ENCODE results near the gene TSGA10IP. TPM values are rescaled to one million over a fixed set of nuclear protein-coding genes. Genes with fewer than 3 reads are reported as not detected.

TSGA10IP gene
- total RNA-seq, 2 donors from 2014 or later = not detected

DNA sequence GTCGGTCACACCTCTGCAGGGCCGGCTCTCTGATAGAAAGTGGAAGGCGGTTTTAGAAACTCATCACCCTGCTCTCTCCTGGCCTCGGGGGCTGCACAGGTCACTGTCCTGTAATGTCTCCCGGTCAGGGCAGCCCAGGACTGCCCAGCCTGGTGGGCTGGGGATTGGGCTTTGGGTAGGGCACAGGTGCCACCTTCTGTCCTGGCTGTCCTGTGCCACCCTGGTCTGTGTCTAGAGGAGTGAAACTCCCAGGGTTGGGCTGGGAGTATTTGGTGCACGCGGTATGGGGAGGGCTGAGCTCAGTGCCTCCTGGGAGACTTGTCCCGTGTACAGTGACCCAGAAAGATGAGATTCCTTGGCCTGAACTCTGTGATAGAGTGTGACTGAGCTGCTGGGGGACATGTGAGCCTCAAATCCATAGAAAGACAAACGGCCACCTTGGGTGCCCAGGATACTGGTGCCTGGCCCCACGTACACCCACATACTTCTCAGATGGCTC, 34.0 kb downstream of the TSGA10IP start:
- Mint-ChIP-seq H3K4me1 (ENCODE audit: low read depth in 2 of 2) (peaks cover 12 to 15% of the 10 kb centered on the region in 2 donors), H3K27me3 (no peaks in the 10 kb centered on the region), H3K9me3 (no peaks in the 10 kb centered on the region), H3K4me3 (no peak overlapping the region), H3K36me3 (no peaks in the 10 kb centered on the region), H3K27ac (no peak overlapping the region)
- ATAC-seq (no peak), DNase-seq (ENCODE audit: low spot score) (no peak)

DNA sequence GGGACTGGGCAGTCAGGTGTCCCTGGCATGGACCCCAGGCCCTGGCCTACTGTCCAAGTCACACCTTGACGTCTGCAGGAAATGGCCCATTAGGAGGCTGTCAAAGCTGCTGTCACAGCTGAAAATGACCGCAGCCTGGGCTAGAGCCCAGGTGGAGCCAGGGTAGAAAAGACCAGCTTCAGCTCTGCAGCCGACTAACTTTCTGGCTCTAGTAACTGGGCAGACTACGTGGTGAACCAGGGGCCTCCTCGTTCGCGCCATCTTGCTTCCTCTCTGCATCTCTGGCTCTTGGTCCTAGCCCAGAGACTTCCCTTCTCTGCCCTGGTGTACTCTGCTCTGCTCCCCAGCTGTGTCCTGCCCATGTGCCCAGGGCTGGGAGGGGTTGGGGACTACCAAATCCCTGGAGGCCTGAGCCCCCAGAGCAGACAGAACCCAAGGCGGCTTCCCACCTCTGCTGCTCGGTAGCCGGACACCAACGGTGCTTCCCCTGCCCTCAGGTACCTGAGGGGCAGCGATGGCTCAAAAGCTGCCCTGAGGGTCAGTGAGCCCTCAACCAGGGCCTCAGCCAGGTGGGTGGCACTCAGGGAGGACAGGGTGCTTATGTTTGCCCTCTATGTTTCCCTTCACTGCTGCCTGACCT, 35.9 kb downstream of the TSGA10IP start:
- DNase-seq (ENCODE audit: low spot score) = no peak
- Mint-ChIP-seq H3K9me3 (no peaks in the 10 kb centered on the region), H3K27ac (no peak overlapping the region), H3K4me1 (ENCODE audit: low read depth in 2 of 2) (peaks cover 5 to 7% of the 10 kb centered on the region in 2 donors), H3K4me3 (no peak overlapping the region), H3K36me3 (no peaks in the 10 kb centered on the region), H3K27me3 (no peaks in the 10 kb centered on the region)
- no peak for ATAC-seq

DNA sequence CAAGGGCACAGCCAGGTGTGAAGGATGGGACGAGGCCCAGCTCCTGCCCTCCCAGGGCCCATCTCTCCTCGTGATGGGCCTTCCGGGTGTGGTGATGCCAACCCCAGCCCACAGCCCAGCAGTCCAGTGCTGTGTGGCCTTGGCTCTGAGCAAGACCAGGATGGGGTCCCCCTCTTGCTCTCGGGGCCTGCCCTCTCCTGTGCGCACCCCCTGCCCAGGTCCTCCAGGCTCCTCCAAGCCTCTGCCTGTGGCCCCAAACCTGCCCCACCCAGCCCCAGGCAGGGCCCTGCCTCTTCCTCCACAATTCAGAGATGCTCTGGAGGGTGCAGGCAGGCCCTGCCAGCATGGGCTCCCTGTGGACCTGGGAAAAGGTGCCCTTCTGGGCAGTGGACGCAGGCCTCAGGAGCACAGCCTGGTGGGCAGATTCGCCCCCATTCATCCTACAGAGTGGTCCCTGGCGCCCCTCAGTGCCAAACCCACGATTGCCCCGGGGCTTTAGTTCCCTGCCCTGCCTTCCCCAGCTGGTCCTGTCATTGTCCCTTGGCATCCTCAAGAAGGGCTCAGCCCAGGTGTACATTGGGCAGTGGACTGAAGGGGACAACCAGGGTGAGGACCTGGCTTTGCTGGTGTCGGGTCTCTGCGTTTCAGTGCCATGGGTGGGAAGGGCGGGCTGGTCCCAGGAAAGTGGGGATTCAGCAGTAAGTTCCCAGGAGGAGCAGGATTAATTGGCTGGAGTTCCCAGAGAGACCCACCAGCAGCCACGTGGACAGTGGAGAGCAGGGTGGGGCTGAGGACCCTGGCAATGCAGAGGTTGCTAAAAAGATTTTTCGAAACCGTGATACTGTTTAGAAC, 36.9 kb downstream of the TSGA10IP start:
- Mint-ChIP-seq H3K36me3 (no peaks in the 10 kb centered on the region), H3K27ac (no peak overlapping the region), H3K4me3 (no peak overlapping the region), H3K4me1 (ENCODE audit: low read depth in 2 of 2) (no peaks in the 10 kb centered on the region), H3K9me3 (no peaks in the 10 kb centered on the region), H3K27me3 (no peaks in the 10 kb centered on the region)
- DNase-seq (ENCODE audit: low spot score) (no peak), ATAC-seq (peak in 1 of 2 donors; percentile 34)

- no peaks in the 10 kb centered on the region for H3K9me3 Mint-ChIP-seq
- no peaks in the 10 kb centered on the region for H3K4me1 Mint-ChIP-seq (ENCODE audit: low read depth in 2 of 2)
- no peak for DNase-seq (ENCODE audit: low spot score)
- H3K27me3 Mint-ChIP-seq = no peaks in the 10 kb centered on the region
- no peaks in the 10 kb centered on the region for H3K36me3 Mint-ChIP-seq
- no peak overlapping the region for H3K27ac Mint-ChIP-seq
- ATAC-seq = no peak
- no peak overlapping the region for H3K4me3 Mint-ChIP-seq
Observed at GRCh38 chr11:65982824-65983588, 37.7 kb downstream of the TSGA10IP start.

- no peaks in the 10 kb centered on the region for H3K4me1 Mint-ChIP-seq (ENCODE audit: low read depth in 2 of 2)
- ATAC-seq = no peak
- H3K9me3 Mint-ChIP-seq = no peaks in the 10 kb centered on the region
Observed at GRCh38 chr11:65983589-65983987, 38.3 kb downstream of the TSGA10IP start.

GRCh38 chr11:65987336-65987735, 42.1 kb downstream of the TSGA10IP start:
- no peak for DNase-seq (ENCODE audit: low spot score)
- Mint-ChIP-seq H3K4me1 (ENCODE audit: low read depth in 2 of 2) (peaks cover 6 to 7% of the 10 kb centered on the region in 2 donors), H3K27ac (no peak overlapping the region), H3K27me3 (no peaks in the 10 kb centered on the region), H3K4me3 (no peak overlapping the region), H3K36me3 (peaks cover 6% of the 10 kb centered on the region), H3K9me3 (no peaks in the 10 kb centered on the region)
- ATAC-seq = no peak

More at GRCh38 chr11:65983589-65983987, 38.3 kb downstream of the TSGA10IP start:
- H3K27me3 Mint-ChIP-seq = no peaks in the 10 kb centered on the region
- no peak for DNase-seq (ENCODE audit: low spot score)
- H3K27ac Mint-ChIP-seq = no peak overlapping the region
- H3K4me3 Mint-ChIP-seq = no peak overlapping the region
- H3K36me3 Mint-ChIP-seq = no peaks in the 10 kb centered on the region

DNA sequence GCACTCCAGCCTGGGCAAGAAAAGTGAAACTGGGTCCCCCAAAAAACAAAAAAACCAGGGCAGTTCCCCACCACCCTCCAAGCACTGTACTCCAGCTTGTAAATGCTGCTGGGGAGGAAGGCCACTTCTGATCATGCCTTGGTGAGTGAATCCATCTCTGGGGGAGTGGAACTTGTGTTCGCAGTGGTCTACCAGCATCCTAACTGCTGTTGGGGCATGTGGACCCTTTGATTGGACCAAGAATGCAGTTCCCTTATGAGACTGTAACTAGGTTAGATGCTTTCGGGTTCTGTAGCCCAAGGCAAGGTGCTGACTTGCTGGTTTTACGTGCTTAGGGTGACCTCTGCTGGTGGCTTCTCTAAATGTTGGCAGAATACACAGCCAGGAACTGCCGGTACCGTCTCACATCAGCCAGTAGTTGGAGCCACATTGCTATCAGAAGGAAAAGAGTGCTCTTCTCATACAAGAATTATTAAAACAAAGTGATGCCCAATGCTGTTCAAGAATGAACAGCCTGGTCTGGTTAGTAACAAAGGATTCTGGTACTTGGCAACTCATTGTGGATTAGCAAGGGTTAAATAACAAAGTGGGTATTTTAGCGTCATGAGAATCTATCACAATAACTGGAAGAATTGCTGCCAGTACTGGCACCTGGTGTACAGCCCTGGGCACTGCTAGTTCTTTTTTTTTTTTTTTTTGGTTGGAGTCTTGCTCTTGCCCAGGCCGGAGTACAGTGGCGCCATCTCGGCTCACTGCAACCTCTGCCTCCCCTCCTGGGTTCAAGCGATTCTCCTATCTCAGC, 43.7 kb downstream of the TSGA10IP start:
- Mint-ChIP-seq H3K4me3 (no peak overlapping the region), H3K27me3 (no peaks in the 10 kb centered on the region), H3K36me3 (peaks cover 6% of the 10 kb centered on the region), H3K9me3 (no peaks in the 10 kb centered on the region), H3K27ac (peak overlapping the region in 1 of 2 donors; percentile 12), H3K4me1 (ENCODE audit: low read depth in 2 of 2) (peaks cover 6 to 7% of the 10 kb centered on the region in 2 donors)
- ATAC-seq = peak; percentile 99 to 100
- peak; percentile 89 for DNase-seq (ENCODE audit: low spot score)

- Mint-ChIP-seq H3K36me3 (peaks cover 6% of the 10 kb centered on the region), H3K4me3 (no peak overlapping the region), H3K4me1 (ENCODE audit: low read depth in 2 of 2) (peaks cover 6 to 7% of the 10 kb centered on the region in 2 donors), H3K9me3 (no peaks in the 10 kb centered on the region), H3K27ac (no peak overlapping the region), H3K27me3 (no peaks in the 10 kb centered on the region)
- DNase-seq (ENCODE audit: low spot score) (no peak), ATAC-seq (no peak)
Observed at GRCh38 chr11:65992056-65992455, 46.8 kb downstream of the TSGA10IP start.

DNA sequence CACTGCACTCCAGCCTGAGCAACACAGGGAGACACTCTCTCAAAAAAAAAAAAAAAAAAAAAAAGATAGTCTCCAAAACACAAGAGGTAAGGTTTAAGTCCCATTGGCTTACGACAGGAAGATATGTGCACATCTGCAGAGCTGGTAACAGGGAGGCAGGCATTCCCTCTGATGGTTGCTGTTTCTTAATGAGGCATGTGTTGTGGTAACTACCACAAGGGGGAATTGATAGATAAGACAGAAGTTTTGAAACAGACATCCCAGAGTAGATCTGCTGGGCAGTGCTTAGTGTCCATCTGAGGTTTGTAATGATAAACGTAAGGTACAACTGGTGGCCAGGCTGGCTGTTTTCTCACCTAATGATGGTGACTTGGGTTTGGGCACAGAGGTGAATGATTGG, 52.0 kb downstream of the TSGA10IP start:
- H3K4me3 Mint-ChIP-seq = no peak overlapping the region
- peaks cover 22% of the 10 kb centered on the region for H3K36me3 Mint-ChIP-seq
- H3K27ac Mint-ChIP-seq = peak overlapping the region in 1 of 2 donors; percentile 34
- H3K4me1 Mint-ChIP-seq (ENCODE audit: low read depth in 2 of 2) = peaks cover 21 to 26% of the 10 kb centered on the region in 2 donors
- DNase-seq (ENCODE audit: low spot score) (no peak), ATAC-seq (no peak)
- H3K9me3 Mint-ChIP-seq = no peaks in the 10 kb centered on the region
- H3K27me3 Mint-ChIP-seq = no peaks in the 10 kb centered on the region

GRCh38 chr11:66001942-66002647, 56.8 kb downstream of the TSGA10IP start, which contains the start of the genes BANF1 and EIF1AD:
Gene BANF1 (plus strand): TSS chr11:66002503. CDS start chr11:66003251, 748 bp downstream.
Gene EIF1AD (minus strand): TSS chr11:66002157. CDS start chr11:66000389, 1,768 bp downstream.
- peaks cover 22% of the 10 kb centered on the region for H3K36me3 Mint-ChIP-seq
- H3K27ac Mint-ChIP-seq = peak within 1 kb of the TSS; percentile 96 to 97
- peak within 1 kb of the TSS; percentile 99 for H3K4me3 Mint-ChIP-seq
- H3K9me3 Mint-ChIP-seq = no peaks in the 10 kb centered on the region
- DNase-seq (ENCODE audit: low spot score) = peak; percentile 95
- peak; percentile 89 to 92 for ATAC-seq
- peaks cover 28 to 37% of the 10 kb centered on the region in 2 donors for H3K4me1 Mint-ChIP-seq (ENCODE audit: low read depth in 2 of 2)
- H3K27me3 Mint-ChIP-seq = no peaks in the 10 kb centered on the region

DNA sequence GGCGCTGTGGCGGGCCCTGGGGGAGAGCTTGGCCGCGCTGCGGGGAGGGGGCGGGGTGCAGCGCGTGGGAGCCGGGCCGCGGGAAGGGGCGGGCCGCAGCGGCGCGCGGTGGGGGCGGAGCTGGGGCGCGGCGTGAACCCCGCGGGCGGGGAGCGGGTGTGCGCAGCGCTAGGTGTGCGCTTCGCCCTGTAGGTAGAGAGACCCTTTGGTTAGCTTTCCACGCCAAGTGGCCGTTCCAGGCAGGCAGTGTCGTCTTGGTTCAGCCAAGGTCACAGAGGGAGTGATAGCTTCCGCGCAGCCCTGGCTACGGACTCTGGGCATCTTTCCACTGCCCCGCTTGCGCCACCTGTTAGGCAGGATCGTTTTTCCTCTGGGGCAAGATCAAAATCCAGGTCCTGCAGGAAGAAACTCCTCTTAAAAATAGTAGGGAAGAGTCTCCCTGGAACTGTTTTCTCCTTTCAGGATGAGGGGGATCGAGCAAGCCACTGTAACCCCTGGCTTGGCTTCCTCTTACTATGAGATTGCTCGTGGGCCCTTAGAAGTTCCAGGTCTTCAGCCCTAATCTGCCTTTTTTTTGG, 57.5 kb downstream of the TSGA10IP start:
- Mint-ChIP-seq H3K4me3 (peak overlapping the region; percentile 99), H3K27me3 (no peaks in the 10 kb centered on the region), H3K4me1 (ENCODE audit: low read depth in 2 of 2) (peaks cover 23 to 32% of the 10 kb centered on the region in 2 donors), H3K36me3 (peaks cover 16% of the 10 kb centered on the region), H3K27ac (peak overlapping the region; percentile 96 to 97), H3K9me3 (no peaks in the 10 kb centered on the region)
- peak; percentile 88 to 89 for ATAC-seq
- DNase-seq (ENCODE audit: low spot score) = no peak

- peaks cover 21 to 31% of the 10 kb centered on the region in 2 donors for H3K4me1 Mint-ChIP-seq (ENCODE audit: low read depth in 2 of 2)
- no peaks in the 10 kb centered on the region for H3K9me3 Mint-ChIP-seq
Observed at GRCh38 chr11:66003291-66003690, 58.0 kb downstream of the TSGA10IP start.

More at GRCh38 chr11:66003291-66003690, 58.0 kb downstream of the TSGA10IP start:
- Mint-ChIP-seq H3K36me3 (peaks cover 13% of the 10 kb centered on the region), H3K27ac (peak overlapping the region; percentile 96 to 97), H3K27me3 (no peaks in the 10 kb centered on the region), H3K4me3 (peak overlapping the region; percentile 99)
- DNase-seq (ENCODE audit: low spot score) (no peak), ATAC-seq (no peak)

Data from natural killer cell treated with Interleukin-12 subunit alpha and Interleukin-12 subunit beta and Interleukin-15 and Interleukin-18, amount 100 ng/mL, for 72 hours (primary cell).